ENCODE measurements around the gene DHRS3. TPM values are rescaled to one million over a fixed set of nuclear protein-coding genes. Genes with fewer than 3 reads are reported as not detected.
A peak's percentile ranks its signal among the peaks of the same experiment; 100 is the strongest.

Gene DHRS3
- total RNA-seq, 1 experiment from 2014 or later: 54.5 TPM

GRCh38 chr1:12592496-12592895 is 25.5 kb downstream of the DHRS3 start:
- Histone ChIP-seq H2AK5ac (ENCODE audit: insufficient read length, low read length) (no peak overlapping the region), H4K5ac (ENCODE audit: insufficient read length, low read depth, low read length) (no peak overlapping the region), H2AFZ (ENCODE audit: low read length) (no peak overlapping the region), H3K4me2 (ENCODE audit: insufficient read depth, insufficient read length, low read length) (no peak overlapping the region), H3K9me3 (ENCODE audit: control insufficient read depth, low read depth, low read length) (no peaks in the 10 kb centered on the region), H2BK20ac (ENCODE audit: low read depth, low read length, poor library complexity, severe bottlenecking) (no peak overlapping the region), H4K20me1 (ENCODE audit: control insufficient read depth, insufficient read depth, insufficient read length) (no peaks in the 10 kb centered on the region), H3K4me1 (ENCODE audit: insufficient read depth, low read length) (peaks cover 6% of the 10 kb centered on the region; the same call in 1 of the 2 replicates), H3K56ac (ENCODE audit: insufficient read length, low read depth, low read length) (no peak overlapping the region), H3K23ac (ENCODE audit: insufficient read length, low read depth, low read length) (no peak overlapping the region), H2BK12ac (ENCODE audit: insufficient read length, low read depth, low read length) (no peak overlapping the region), H3K4ac (ENCODE audit: low read depth, low read length) (no peak overlapping the region), H2BK15ac (ENCODE audit: low read depth, low read length) (no peak overlapping the region), H3K14ac (ENCODE audit: insufficient read depth, low read length) (no peak overlapping the region; the same call in 1 of the 2 replicates), H2BK5ac (ENCODE audit: insufficient read length, low read length) (no peak overlapping the region), H3K18ac (ENCODE audit: insufficient read length, low read depth, low read length) (no peak overlapping the region), H4K91ac (ENCODE audit: insufficient read length, low read depth, low read length) (no peak overlapping the region), H3K79me1 (ENCODE audit: insufficient read depth, low read depth, low read length, poor library complexity, severe bottlenecking) (no peaks in the 10 kb centered on the region), H3K23me2 (ENCODE audit: insufficient read length, low read depth, low read length, poor library complexity, severe bottlenecking) (peaks cover 13% of the 10 kb centered on the region), H3K27ac (ENCODE audit: insufficient read length, low read depth, low read length) (no peak overlapping the region), H3K9ac (ENCODE audit: extremely low read depth, insufficient read length, low read length) (no peak overlapping the region), H3K79me2 (ENCODE audit: insufficient read depth, low read length) (no peaks in the 10 kb centered on the region), H2BK120ac (ENCODE audit: low read depth, low read length, poor library complexity, severe bottlenecking) (no peak overlapping the region), H3T11ph (ENCODE audit: low read length) (no peak overlapping the region), H3K27me3 (ENCODE audit: insufficient read depth, low read length) (no peaks in the 10 kb centered on the region; the same call in 1 of the 2 replicates), H4K8ac (replicated peaks; ENCODE audit: insufficient read length, low read depth, low read length) (no peak overlapping the region)
- no peaks in the 10 kb centered on the region; a peak in 1 of 5 replicates for H3K9me3 Mint-ChIP-seq
- peaks cover 16% of the 10 kb centered on the region for H3K27me3 Mint-ChIP-seq (ENCODE audit: low read depth)
- H3K4me3 Mint-ChIP-seq: no peak overlapping the region; a peak in 1 of 5 replicates
- no peak for TF ChIP-seq CTCF (conservative IDR thresholded peaks at IDR 0.05)
- WGBS (ENCODE audit: extremely low coverage, insufficient read length, low lambda C conversion rate): no CpG with 5 or more reads among the region's 7 CpGs
- peaks cover 36 to 37% of the 10 kb centered on the region in 2 experiments for H3K4me1 Mint-ChIP-seq
- peak overlapping the region; percentile 34 to 54 (median 42); a peak in 2 of 7 replicates for H3K27ac Mint-ChIP-seq
- peaks cover 0 to 18% (median 9%) of the 10 kb centered on the region in 3 experiments; a peak in 4 of 7 replicates for H3K36me3 Mint-ChIP-seq (ENCODE audit: insufficient read depth in 1 of 3, low read depth in 3 of 3)
- no peak for DNase-seq

Data from H9 (cell line).